Measurements from ENCODE around the gene CFAP97D1. TPM values are rescaled to one million over a fixed set of nuclear protein-coding genes. Genes with fewer than 3 reads are reported as not detected.

The CFAP97D1 gene
- total RNA-seq, 1 donor from 2014 or later: not detected

DNA sequence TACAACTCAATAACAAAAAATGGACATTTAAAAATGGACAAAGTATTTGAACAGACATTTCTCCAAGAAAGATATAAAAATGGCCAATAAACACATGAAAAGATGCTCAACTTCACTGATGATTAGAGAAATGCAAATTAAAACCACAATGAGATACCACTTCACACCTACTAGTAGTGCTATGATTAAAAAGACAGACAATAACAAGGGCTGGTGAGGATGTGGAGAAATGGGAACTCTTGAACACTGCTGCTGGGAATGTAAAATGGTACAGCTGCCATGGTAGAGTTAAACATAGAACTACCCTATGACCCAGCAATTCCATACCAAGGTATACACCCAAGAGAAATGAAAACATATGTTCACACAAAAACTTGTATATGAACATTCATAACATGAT, 24.9 kb downstream of the CFAP97D1 start:
- TF ChIP-seq, protein P1, sequence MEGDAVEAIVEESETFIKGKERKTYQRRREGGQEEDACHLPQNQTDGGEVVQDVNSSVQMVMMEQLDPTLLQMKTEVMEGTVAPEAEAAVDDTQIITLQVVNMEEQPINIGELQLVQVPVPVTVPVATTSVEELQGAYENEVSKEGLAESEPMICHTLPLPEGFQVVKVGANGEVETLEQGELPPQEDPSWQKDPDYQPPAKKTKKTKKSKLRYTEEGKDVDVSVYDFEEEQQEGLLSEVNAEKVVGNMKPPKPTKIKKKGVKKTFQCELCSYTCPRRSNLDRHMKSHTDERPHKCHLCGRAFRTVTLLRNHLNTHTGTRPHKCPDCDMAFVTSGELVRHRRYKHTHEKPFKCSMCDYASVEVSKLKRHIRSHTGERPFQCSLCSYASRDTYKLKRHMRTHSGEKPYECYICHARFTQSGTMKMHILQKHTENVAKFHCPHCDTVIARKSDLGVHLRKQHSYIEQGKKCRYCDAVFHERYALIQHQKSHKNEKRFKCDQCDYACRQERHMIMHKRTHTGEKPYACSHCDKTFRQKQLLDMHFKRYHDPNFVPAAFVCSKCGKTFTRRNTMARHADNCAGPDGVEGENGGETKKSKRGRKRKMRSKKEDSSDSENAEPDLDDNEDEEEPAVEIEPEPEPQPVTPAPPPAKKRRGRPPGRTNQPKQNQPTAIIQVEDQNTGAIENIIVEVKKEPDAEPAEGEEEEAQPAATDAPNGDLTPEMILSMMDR (conservative IDR thresholded peaks at IDR 0.05; ENCODE audit: low read depth, low read length): no peak
- DNase-seq (ENCODE audit: low read depth): no peak
- no peak overlapping the region for H3K4me3 ChIP-seq (ENCODE audit: low read depth, low read length)

DNA sequence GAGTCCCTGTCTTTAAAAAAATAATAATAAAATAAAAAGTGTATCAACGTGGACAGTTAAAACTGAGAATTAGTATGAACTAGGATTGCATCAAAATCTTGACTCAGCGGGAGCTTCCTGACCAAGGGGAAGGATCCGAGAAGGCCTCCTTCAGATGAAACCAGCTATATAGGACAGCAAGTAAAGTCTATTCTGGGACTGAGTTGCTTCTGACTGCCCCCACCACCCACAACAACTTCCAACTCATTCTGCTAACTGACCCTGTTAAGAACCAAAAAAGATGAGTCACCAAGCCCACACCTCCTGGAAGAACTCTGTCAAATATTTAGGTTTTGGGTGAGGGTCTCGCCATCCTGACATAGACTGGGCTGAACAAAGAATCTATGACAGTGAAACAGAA, 27.8 kb downstream of the CFAP97D1 start:
- no peak for DNase-seq (ENCODE audit: low read depth)
- TF ChIP-seq, protein P1 (conservative IDR thresholded peaks at IDR 0.05; ENCODE audit: low read depth, low read length): no peak
- H3K4me3 ChIP-seq (ENCODE audit: low read depth, low read length): no peak overlapping the region

DNA sequence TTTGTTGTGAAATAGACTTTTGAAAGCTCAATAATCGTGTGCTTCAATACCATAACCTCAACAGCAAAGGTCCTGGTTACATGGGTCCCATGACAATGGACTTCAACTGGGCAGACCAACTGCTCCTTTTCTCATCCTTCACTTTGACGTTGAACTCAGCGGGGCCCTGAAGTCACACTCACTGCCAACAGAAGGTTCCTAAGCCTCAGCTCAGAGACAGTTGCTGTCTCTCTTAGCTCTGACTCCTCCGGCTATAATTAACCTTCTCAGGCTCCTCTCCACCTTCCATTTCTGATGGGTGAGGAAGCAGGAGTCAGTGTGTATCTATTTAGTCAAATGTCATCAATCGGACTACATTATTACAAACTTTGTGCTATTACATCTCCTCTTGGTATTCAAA, 28.9 kb downstream of the CFAP97D1 start:
- no peak overlapping the region for H3K4me3 ChIP-seq (ENCODE audit: low read depth, low read length)
- TF ChIP-seq, protein P1 (conservative IDR thresholded peaks at IDR 0.05; ENCODE audit: low read depth, low read length): no peak
- no peak for DNase-seq (ENCODE audit: low read depth)

DNA sequence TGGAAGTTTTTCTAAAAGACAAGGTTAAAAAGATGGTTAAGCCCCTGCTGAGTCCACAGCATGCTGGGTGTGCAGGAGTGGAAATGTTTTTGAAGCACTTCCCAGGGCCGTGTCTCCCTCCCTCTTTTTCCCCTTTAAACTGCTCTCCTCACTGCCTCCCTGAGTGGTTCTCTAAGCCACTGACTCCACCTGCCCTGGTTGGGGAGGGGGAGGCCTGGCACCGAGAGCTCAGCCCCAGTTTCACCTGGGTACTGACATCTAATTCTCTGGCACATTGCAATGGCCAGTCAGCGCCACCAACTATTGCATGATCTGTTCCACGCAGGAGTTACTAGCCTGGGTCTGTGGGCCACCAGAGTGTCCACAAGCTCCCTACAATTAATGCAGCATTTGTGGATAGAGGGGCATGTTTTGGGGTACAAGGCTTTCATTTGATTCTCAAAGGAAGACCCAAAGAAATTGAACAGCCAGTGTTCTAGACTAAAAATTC, 30.0 kb downstream of the CFAP97D1 start:
- TF ChIP-seq, protein P1 (conservative IDR thresholded peaks at IDR 0.05; ENCODE audit: low read depth, low read length): no peak
- no peak overlapping the region for H3K4me3 ChIP-seq (ENCODE audit: low read depth, low read length)
- no peak for DNase-seq (ENCODE audit: low read depth)

DNA sequence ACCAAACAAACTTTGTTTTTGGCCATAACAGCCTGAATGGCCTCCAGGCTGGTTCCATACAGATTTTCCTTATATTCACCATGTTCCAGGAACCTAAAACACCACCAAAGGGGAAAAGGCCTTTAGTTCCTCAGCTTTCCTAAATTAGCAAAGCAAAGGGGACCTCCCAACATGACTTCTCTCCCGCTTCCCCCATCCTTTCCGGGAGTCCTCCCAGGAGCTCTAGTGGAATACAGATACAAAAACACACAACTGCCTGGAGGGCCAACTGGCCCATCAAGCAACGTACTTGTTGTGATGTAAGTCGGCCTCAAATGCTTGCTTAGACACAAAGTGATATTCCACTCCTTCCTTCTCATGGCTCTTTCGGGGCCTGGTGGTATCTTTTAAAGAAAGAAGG, 30.6 kb downstream of the CFAP97D1 start:
- no peak overlapping the region for H3K4me3 ChIP-seq (ENCODE audit: low read depth, low read length)
- TF ChIP-seq, protein P1 (conservative IDR thresholded peaks at IDR 0.05; ENCODE audit: low read depth, low read length): no peak
- no peak for DNase-seq (ENCODE audit: low read depth)

DNA sequence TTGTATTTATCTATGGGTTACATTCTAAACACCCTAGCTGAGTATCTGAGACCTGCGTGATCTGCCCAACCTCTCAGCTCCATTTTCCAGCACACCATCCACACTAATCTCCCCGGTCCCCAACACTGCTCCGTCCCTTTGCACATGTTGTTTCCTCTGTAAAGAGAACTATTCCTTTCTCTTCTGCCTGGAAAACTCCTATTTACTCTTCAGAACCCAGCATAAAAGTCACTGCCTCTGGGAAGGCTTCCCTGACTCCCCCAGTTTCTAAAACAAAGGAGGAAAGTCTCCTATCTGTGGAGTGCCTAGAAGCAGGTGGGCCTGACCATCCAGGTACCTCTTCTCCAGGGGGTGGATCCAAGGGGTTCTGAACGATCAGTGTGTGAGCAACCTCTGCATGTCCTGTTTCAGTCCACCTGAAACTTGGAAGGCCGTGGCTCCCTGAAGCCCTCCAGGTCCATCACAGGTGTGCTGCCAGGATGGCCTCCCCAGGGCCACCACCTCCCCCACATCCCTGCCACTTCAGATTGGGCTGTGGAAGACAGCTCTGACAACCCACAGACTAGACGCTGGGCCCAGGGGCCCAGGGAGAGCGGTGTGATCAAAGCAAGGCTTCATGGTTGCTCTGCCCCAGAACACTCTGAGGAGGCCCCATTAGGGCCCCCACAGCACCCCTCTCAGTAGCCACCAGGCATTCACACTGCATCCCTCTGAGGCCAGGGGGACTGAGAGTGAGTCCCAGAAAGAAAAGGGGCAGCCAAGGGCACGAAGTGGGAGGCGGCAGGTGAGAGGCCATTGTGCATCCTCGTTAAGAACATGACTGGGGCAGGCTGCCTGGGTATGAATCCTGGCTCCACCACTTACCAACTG, 32.4 kb downstream of the CFAP97D1 start:
- TF ChIP-seq, protein P1 (conservative IDR thresholded peaks at IDR 0.05; ENCODE audit: low read depth, low read length): no peak
- DNase-seq (ENCODE audit: low read depth): no peak

DNA sequence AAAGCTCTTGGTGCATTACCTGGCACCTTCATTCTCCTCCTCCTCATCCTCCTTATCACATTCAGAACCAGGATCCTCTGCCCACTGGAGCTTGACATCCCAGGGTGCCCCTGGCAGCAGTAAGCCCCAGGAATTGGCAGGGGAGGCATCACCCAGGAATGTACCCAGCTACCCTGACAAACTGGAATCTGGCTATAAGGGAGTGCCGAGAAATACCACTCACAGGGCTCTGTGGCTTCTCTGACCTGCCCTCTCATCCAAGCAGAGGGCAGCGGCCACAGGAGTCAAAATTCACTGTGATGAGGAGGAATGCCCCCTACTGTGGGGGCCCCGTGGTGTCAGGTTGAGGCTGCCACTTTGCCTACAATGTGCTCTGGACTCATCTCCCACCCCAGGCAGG, 33.2 kb downstream of the CFAP97D1 start:
- DNase-seq (ENCODE audit: low read depth): no peak
- TF ChIP-seq, protein P1 (conservative IDR thresholded peaks at IDR 0.05; ENCODE audit: low read depth, low read length): no peak
- H3K4me3 ChIP-seq (ENCODE audit: low read depth, low read length): no peak overlapping the region

More for the DNA sequence above, 32.4 kb downstream of the CFAP97D1 start:
- H3K4me3 ChIP-seq (ENCODE audit: low read depth, low read length): no peak overlapping the region
